ENCODE results near the gene KCNMA1. TPM values are rescaled to one million over a fixed set of nuclear protein-coding genes. Genes with fewer than 3 reads are reported as not detected.

The KCNMA1 gene
- total RNA-seq, 1 donor from 2014 or later: 87.6 TPM

DNA sequence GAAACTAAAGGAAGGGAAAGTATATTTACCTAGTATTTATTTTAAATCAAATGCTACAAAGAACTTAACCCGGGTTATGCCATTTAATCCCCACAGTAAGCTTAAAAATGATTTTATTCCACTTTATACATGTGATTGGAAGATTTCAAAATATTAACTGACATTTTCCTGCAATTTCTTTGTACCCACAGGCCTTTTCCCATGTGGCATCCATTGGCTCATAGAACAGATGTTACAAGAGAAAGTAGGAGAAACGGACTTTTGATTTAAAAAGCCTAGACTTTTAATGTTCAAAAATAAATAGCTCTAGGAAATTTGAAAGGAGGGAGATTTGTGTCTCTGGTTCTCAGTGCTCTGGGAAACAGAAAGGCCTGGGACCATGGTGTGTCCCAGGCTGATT, 807.9 kb downstream of the KCNMA1 start:
- Mint-ChIP-seq H3K27ac (ENCODE audit: unreplicated experiment) (no peak overlapping the region), H3K36me3 (ENCODE audit: low read depth) (no peaks in the 10 kb centered on the region), H3K27me3 (ENCODE audit: low read depth) (peaks cover 17% of the 10 kb centered on the region), H3K9me3 (ENCODE audit: low read depth) (no peaks in the 10 kb centered on the region), H3K4me1 (ENCODE audit: low read depth) (peaks cover 3% of the 10 kb centered on the region), H3K4me3 (ENCODE audit: unreplicated experiment) (no peak overlapping the region)
- TF ChIP-seq CTCF (IDR thresholded peaks at IDR 0.05): no peak
- DNase-seq (ENCODE audit: low spot score): no peak

Measured in chondrocyte (in vitro differentiated cells).